Stimulated activated CD8-positive, alpha-beta memory T cell treated with anti-CD3 and anti-CD28 coated beads, Interleukin-7, amount 100 ng/mL, for 48 hours (primary cell): ENCODE data around the gene TNP2.
"Not testable (repeated sequence)": the region's sequence is repeated elsewhere in the genome, so short reads cannot be mapped to it uniquely, and the experiment has no call there.

ENCODE experiments used
- DNase-seq, 2 donors: peaks; one replicate each; pipeline ENCODE4 v3.0.0-alpha.2; 2020; ENCODE audit warnings: low read depth in 1 of 2; ENCODE audit errors: extremely low read depth in 1 of 2

Gene TNP2

GRCh38 chr16:11225677-11226549, 43.2 kb downstream of the TNP2 start:
- no peak for DNase-seq

- DNase-seq, result peak; percentile 72 to 89
Measured at GRCh38 chr16:11224894-11225676, 44.0 kb downstream of the TNP2 start.

GRCh38 chr16:11224096-11224893, 44.8 kb downstream of the TNP2 start:
- peak; percentile 58 to 74 for DNase-seq

GRCh38 chr16:11220507-11220906, 48.6 kb downstream of the TNP2 start:
- not testable (repeated sequence) for DNase-seq

- DNase-seq, result no peak
Measured at GRCh38 chr16:11219178-11219577, 49.9 kb downstream of the TNP2 start.

GRCh38 chr16:11218604-11218962, 50.5 kb downstream of the TNP2 start:
- no peak for DNase-seq
